HG03342 (cell line): Measurements from ENCODE around the gene FOXA1.

Experiments used
- ATAC-seq: cut with Tn5 transposase; IDR thresholded peaks from one replicate; pipeline ENCODE4 v1.9.1; 2021; ENCODE audit warnings: mild to moderate bottlenecking, moderate library complexity; ENCODE audit not compliant: unreplicated experiment

The FOXA1 gene

GRCh38 chr14:37590428-37591139 lies 4.5 kb downstream of the FOXA1 start:
- no peak for ATAC-seq

- no peak for ATAC-seq
Observed at GRCh38 chr14:37589715-37590427, 5.2 kb downstream of the FOXA1 start.

- no peak for ATAC-seq
Observed at GRCh38 chr14:37588956-37589714, 5.9 kb downstream of the FOXA1 start.

GRCh38 chr14:37588667-37588955 lies 6.4 kb downstream of the FOXA1 start:
- no peak for ATAC-seq

GRCh38 chr14:37587881-37588666 lies 7.0 kb downstream of the FOXA1 start:
- no peak for ATAC-seq

GRCh38 chr14:37587131-37587803 lies 7.8 kb downstream of the FOXA1 start:
- ATAC-seq = no peak

- no peak for ATAC-seq
Observed at GRCh38 chr14:37586797-37587130, 8.3 kb downstream of the FOXA1 start.

- ATAC-seq = no peak
Observed at GRCh38 chr14:37585971-37586796, 8.9 kb downstream of the FOXA1 start.

GRCh38 chr14:37585101-37585511 lies 9.9 kb downstream of the FOXA1 start:
- ATAC-seq = no peak

- ATAC-seq = no peak
Observed at GRCh38 chr14:37584211-37585100, 10.6 kb downstream of the FOXA1 start.

- ATAC-seq = no peak
Observed at GRCh38 chr14:37583358-37584210, 11.5 kb downstream of the FOXA1 start.

GRCh38 chr14:37580146-37580545 lies 14.9 kb downstream of the FOXA1 start:
- ATAC-seq = no peak

GRCh38 chr14:37579274-37579673 lies 15.8 kb downstream of the FOXA1 start:
- no peak for ATAC-seq

GRCh38 chr14:37573356-37573755 lies 21.7 kb downstream of the FOXA1 start:
- no peak for ATAC-seq

GRCh38 chr14:37571391-37571790 lies 23.7 kb downstream of the FOXA1 start:
- no peak for ATAC-seq

GRCh38 chr14:37569729-37570128 lies 25.3 kb downstream of the FOXA1 start:
- no peak for ATAC-seq

- ATAC-seq = no peak
Observed at GRCh38 chr14:37566811-37567371, 28.2 kb downstream of the FOXA1 start.

- ATAC-seq = no peak
Observed at GRCh38 chr14:37565550-37565949, 29.5 kb downstream of the FOXA1 start.
